Measurements from ENCODE around the gene CROCC2. TPM values are rescaled to one million over a fixed set of nuclear protein-coding genes. Genes with fewer than 3 reads are reported as not detected.

The CROCC2 gene
- total RNA-seq, 2 experiments from 2014 or later, result not detected

DNA sequence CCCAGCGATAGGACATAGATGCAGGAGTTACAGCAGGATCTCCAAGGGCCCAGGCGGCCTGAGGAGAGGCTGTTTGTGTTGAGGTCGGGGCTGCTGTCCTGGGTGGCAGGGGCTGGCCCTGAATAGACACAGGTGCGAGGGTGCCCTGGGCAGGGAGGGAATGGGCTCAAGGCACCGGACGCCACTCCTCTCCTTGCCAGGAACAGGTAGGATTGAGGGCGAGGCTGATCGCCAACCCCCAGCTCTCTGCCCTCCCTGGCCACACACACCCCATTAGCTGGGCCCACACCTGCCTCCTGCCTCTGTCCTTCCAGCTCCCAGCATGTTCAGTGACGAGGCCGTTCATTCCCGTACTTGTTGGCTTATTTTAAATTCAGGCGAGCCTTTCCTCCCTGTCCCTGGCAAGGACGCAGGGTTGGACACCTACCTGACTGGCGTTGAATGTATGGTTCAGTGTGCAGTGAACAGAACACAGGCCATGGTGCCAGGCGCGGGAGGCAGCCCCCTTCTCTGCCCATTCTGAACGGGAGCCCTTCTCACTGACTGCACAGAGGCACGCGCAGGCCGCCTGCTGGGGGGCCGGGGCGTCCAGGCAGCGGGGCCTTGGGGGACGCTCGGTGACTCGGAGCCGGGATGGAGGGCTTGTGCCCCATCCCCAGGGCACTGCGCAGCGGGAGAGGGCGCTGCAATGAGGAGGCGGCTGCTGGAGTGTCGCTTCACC is 51.0 kb downstream of the CROCC2 start:
- H2AFZ ChIP-seq (ENCODE audit: low read length), result no peak overlapping the region
- H3K9me2 ChIP-seq (ENCODE audit: insufficient read depth, low read length), result no peaks in the 10 kb centered on the region
- no peaks in the 10 kb centered on the region for H3K79me2 ChIP-seq (ENCODE audit: insufficient read depth, low read depth, low read length)
- H3K27ac ChIP-seq (ENCODE audit: low read depth, low read length, poor library complexity, severe bottlenecking), result no peak overlapping the region
- H3K4me3 ChIP-seq (ENCODE audit: low read depth, low read length, poor library complexity, severe bottlenecking), result no peak overlapping the region
- no peaks in the 10 kb centered on the region for H3K9me3 ChIP-seq (ENCODE audit: low read length)
- POLR2A ChIA-PET, result no interaction called here
- no TSS peak for BruUV-seq (replicated peaks)
- H3K4me2 ChIP-seq (ENCODE audit: low read length), result no peak overlapping the region
- no peaks in the 10 kb centered on the region for H3K4me1 ChIP-seq (ENCODE audit: insufficient read depth, low read length, poor library complexity, severe bottlenecking)
- no peaks in the 10 kb centered on the region for H4K20me1 ChIP-seq (ENCODE audit: insufficient read depth, low read length)
- DNase-seq (ENCODE audit: low spot score), result no peak
- no peaks in the 10 kb centered on the region for H3K36me3 ChIP-seq (ENCODE audit: insufficient read depth, low read length)
- TF ChIP-seq EZH2phosphoT487 (IDR thresholded peaks at IDR 0.05; ENCODE audit: borderline replicate concordance, low read depth, low read length), result no peak
- TF ChIP-seq, protein P1, sequence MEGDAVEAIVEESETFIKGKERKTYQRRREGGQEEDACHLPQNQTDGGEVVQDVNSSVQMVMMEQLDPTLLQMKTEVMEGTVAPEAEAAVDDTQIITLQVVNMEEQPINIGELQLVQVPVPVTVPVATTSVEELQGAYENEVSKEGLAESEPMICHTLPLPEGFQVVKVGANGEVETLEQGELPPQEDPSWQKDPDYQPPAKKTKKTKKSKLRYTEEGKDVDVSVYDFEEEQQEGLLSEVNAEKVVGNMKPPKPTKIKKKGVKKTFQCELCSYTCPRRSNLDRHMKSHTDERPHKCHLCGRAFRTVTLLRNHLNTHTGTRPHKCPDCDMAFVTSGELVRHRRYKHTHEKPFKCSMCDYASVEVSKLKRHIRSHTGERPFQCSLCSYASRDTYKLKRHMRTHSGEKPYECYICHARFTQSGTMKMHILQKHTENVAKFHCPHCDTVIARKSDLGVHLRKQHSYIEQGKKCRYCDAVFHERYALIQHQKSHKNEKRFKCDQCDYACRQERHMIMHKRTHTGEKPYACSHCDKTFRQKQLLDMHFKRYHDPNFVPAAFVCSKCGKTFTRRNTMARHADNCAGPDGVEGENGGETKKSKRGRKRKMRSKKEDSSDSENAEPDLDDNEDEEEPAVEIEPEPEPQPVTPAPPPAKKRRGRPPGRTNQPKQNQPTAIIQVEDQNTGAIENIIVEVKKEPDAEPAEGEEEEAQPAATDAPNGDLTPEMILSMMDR (conservative IDR thresholded peaks at IDR 0.05; ENCODE audit: low read length), result no peak
- intact Hi-C loops (cut with micrococcal nuclease; ENCODE audit: unreplicated experiment), result no loop called here
- CTCF ChIA-PET (ENCODE audit: unreplicated experiment), result no interaction called here

DNA sequence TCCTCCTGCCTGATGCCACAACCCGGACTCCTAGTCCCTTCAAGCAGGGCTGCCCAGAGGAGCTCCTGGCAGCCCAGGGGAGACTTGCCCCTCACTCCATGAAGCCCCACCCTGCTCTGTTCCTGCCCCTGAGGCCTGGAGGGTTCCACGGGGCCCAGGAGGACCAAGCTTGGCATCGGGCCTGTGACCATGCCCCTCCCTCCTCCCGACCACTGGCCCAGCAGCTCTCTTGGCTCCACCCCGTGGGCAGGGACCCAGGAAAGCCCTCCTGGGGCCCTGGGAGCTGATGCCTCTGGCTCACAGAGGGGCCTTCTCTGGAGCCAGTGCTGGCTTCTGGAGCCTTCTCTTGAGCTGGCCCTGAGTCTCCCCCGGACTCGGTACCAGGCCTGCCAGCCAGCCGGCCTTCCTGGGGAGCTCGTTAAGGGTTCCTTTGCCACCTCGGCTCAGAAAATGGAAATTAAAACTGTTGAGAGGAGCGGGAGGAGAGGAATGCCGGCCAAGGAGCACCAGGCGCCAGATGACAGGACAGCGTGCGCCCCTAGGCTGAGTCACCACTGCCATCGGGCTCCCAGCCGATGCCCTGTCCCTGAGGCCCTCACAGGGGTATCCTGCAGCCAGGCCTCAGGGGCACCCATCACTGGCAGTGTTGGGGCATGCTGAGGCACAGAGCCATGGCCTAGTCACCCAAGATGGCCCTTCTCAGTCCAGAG is 51.7 kb downstream of the CROCC2 start:
- intact Hi-C loops (cut with micrococcal nuclease; ENCODE audit: unreplicated experiment), result no loop called here
- POLR2A ChIA-PET, result no interaction called here
- CTCF ChIA-PET (ENCODE audit: unreplicated experiment), result interaction anchor here (0.5 kb wide), 1 partner anchor 43 kb away, joined by 3 read pairs; no protein-coding TSS in a partner anchor

More for the DNA sequence above, 51.7 kb downstream of the CROCC2 start:
- BruUV-seq (replicated peaks), result no TSS peak
- no peaks in the 10 kb centered on the region for H3K9me2 ChIP-seq (ENCODE audit: insufficient read depth, low read length)
- no peak overlapping the region for H3K4me3 ChIP-seq (ENCODE audit: low read depth, low read length, poor library complexity, severe bottlenecking)
- no peak overlapping the region for H3K27ac ChIP-seq (ENCODE audit: low read depth, low read length, poor library complexity, severe bottlenecking)
- H3K9me3 ChIP-seq (ENCODE audit: low read length), result no peaks in the 10 kb centered on the region
- H3K4me1 ChIP-seq (ENCODE audit: insufficient read depth, low read length, poor library complexity, severe bottlenecking), result no peaks in the 10 kb centered on the region
- no peak overlapping the region for H3K4me2 ChIP-seq (ENCODE audit: low read length)
- TF ChIP-seq, protein P1 (conservative IDR thresholded peaks at IDR 0.05; ENCODE audit: low read length), result no peak
- TF ChIP-seq EZH2phosphoT487 (IDR thresholded peaks at IDR 0.05; ENCODE audit: borderline replicate concordance, low read depth, low read length), result no peak
- H3K36me3 ChIP-seq (ENCODE audit: insufficient read depth, low read length), result no peaks in the 10 kb centered on the region
- H4K20me1 ChIP-seq (ENCODE audit: insufficient read depth, low read length), result no peaks in the 10 kb centered on the region
- H3K79me2 ChIP-seq (ENCODE audit: insufficient read depth, low read depth, low read length), result no peaks in the 10 kb centered on the region
- H2AFZ ChIP-seq (ENCODE audit: low read length), result no peak overlapping the region
- no peak for DNase-seq (ENCODE audit: low spot score)
